Measurements from ENCODE around the gene MED12L. TPM values are rescaled to one million over a fixed set of nuclear protein-coding genes. Genes with fewer than 3 reads are reported as not detected.
A peak's percentile ranks its signal among the peaks of the same experiment; 100 is the strongest.

Gene MED12L
- total and polyA plus RNA-seq, 5 donors, result 0.25 to 1.2 (median 0.71) TPM

- no peak overlapping the region for H3K27ac ChIP-seq (ENCODE audit: low read length)
- no peaks in the 10 kb centered on the region for H3K9me3 ChIP-seq (ENCODE audit: control insufficient read depth, low read length)
- DNase-seq (no peak), ATAC-seq (no peak)
- no peaks in the 10 kb centered on the region for H3K4me1 ChIP-seq (ENCODE audit: control insufficient read depth, insufficient read depth, low read length)
- intact Hi-C loops (cut with DNase I), result no loop called here
- no peak overlapping the region for H3K4me3 ChIP-seq (ENCODE audit: low read length)
- WGBS, result 95% methylated on average over 2 of the region's 2 CpGs
- H3K27me3 ChIP-seq (ENCODE audit: control insufficient read depth, insufficient read depth), result no peaks in the 10 kb centered on the region
Measured at GRCh38 chr3:151093148-151093547, 7.7 kb downstream of the MED12L start.

- Histone ChIP-seq H3K4me1 (ENCODE audit: control insufficient read depth, insufficient read depth, low read length) (no peaks in the 10 kb centered on the region), H3K27me3 (ENCODE audit: control insufficient read depth, insufficient read depth) (no peaks in the 10 kb centered on the region), H3K4me3 (ENCODE audit: low read length) (no peak overlapping the region), H3K27ac (ENCODE audit: low read length) (no peak overlapping the region), H3K9me3 (ENCODE audit: control insufficient read depth, low read length) (no peaks in the 10 kb centered on the region)
- WGBS, result 72% methylated on average over 4 of the region's 4 CpGs
- DNase-seq, result no peak
- intact Hi-C loops (cut with DNase I), result no loop called here
- ATAC-seq, result no peak
Measured at GRCh38 chr3:151093905-151094304, 8.4 kb downstream of the MED12L start.

GRCh38 chr3:151096716-151097115 lies 11.3 kb downstream of the MED12L start:
- intact Hi-C loops (cut with DNase I), result no loop called here
- ATAC-seq (no peak), DNase-seq (no peak)
- no peak overlapping the region for H3K27ac ChIP-seq (ENCODE audit: low read length)
- 53% methylated on average over 2 of the region's 2 CpGs for WGBS
- no peaks in the 10 kb centered on the region for H3K27me3 ChIP-seq (ENCODE audit: control insufficient read depth, insufficient read depth)
- no peaks in the 10 kb centered on the region for H3K4me1 ChIP-seq (ENCODE audit: control insufficient read depth, insufficient read depth, low read length)
- H3K4me3 ChIP-seq (ENCODE audit: low read length), result no peak overlapping the region
- no peaks in the 10 kb centered on the region for H3K9me3 ChIP-seq (ENCODE audit: control insufficient read depth, low read length)

GRCh38 chr3:151100076-151100475 lies 14.6 kb downstream of the MED12L start:
- no peaks in the 10 kb centered on the region for H3K27me3 ChIP-seq (ENCODE audit: control insufficient read depth, insufficient read depth)
- H3K9me3 ChIP-seq (ENCODE audit: control insufficient read depth, low read length), result no peaks in the 10 kb centered on the region
- H3K4me1 ChIP-seq (ENCODE audit: control insufficient read depth, insufficient read depth, low read length), result no peaks in the 10 kb centered on the region
- ATAC-seq, result no peak
- no peak for DNase-seq
- intact Hi-C loops (cut with DNase I), result no loop called here
- 69% methylated on average over 1 of the region's 1 CpG for WGBS
- H3K4me3 ChIP-seq (ENCODE audit: low read length), result no peak overlapping the region
- H3K27ac ChIP-seq (ENCODE audit: low read length), result no peak overlapping the region

- Histone ChIP-seq H3K27me3 (ENCODE audit: control insufficient read depth, insufficient read depth) (no peaks in the 10 kb centered on the region), H3K27ac (ENCODE audit: low read length) (no peak overlapping the region), H3K9me3 (ENCODE audit: control insufficient read depth, low read length) (no peaks in the 10 kb centered on the region), H3K4me1 (ENCODE audit: control insufficient read depth, insufficient read depth, low read length) (no peaks in the 10 kb centered on the region), H3K4me3 (ENCODE audit: low read length) (no peak overlapping the region)
- ATAC-seq, result peak in 1 of 2 donors; percentile 50
- DNase-seq, result peak in 1 of 3 donors; percentile 44
- 54% methylated on average over 8 of the region's 8 CpGs for WGBS
- intact Hi-C loops (cut with DNase I), result no loop called here
Measured at GRCh38 chr3:151101270-151101969, 16.0 kb downstream of the MED12L start.

GRCh38 chr3:151106311-151106710 lies 20.8 kb downstream of the MED12L start:
- no peak for DNase-seq
- Histone ChIP-seq H3K27me3 (ENCODE audit: control insufficient read depth, insufficient read depth) (no peaks in the 10 kb centered on the region), H3K9me3 (ENCODE audit: control insufficient read depth, low read length) (no peaks in the 10 kb centered on the region), H3K27ac (ENCODE audit: low read length) (no peak overlapping the region), H3K4me1 (ENCODE audit: control insufficient read depth, insufficient read depth, low read length) (no peaks in the 10 kb centered on the region), H3K4me3 (ENCODE audit: low read length) (no peak overlapping the region)
- WGBS, result 92% methylated on average over 2 of the region's 2 CpGs
- no peak for ATAC-seq
- intact Hi-C loops (cut with DNase I), result no loop called here

- ATAC-seq (no peak), DNase-seq (no peak)
- Histone ChIP-seq H3K27me3 (ENCODE audit: control insufficient read depth, insufficient read depth) (no peaks in the 10 kb centered on the region), H3K4me3 (ENCODE audit: low read length) (no peak overlapping the region), H3K4me1 (ENCODE audit: control insufficient read depth, insufficient read depth, low read length) (no peaks in the 10 kb centered on the region), H3K9me3 (ENCODE audit: control insufficient read depth, low read length) (no peaks in the 10 kb centered on the region), H3K27ac (ENCODE audit: low read length) (no peak overlapping the region)
- intact Hi-C loops (cut with DNase I), result no loop called here
- WGBS, result 90% methylated on average over 4 of the region's 4 CpGs
Measured at GRCh38 chr3:151107177-151107576, 21.7 kb downstream of the MED12L start.

GRCh38 chr3:151107701-151108100 lies 22.2 kb downstream of the MED12L start:
- no peak for DNase-seq
- H3K27me3 ChIP-seq (ENCODE audit: control insufficient read depth, insufficient read depth), result no peaks in the 10 kb centered on the region
- no peaks in the 10 kb centered on the region for H3K4me1 ChIP-seq (ENCODE audit: control insufficient read depth, insufficient read depth, low read length)
- intact Hi-C loops (cut with DNase I), result no loop called here
- WGBS, result 68% methylated on average over 5 of the region's 5 CpGs
- H3K27ac ChIP-seq (ENCODE audit: low read length), result no peak overlapping the region
- ATAC-seq, result no peak
- H3K9me3 ChIP-seq (ENCODE audit: control insufficient read depth, low read length), result no peaks in the 10 kb centered on the region
- H3K4me3 ChIP-seq (ENCODE audit: low read length), result no peak overlapping the region

- Histone ChIP-seq H3K9me3 (ENCODE audit: control insufficient read depth, low read length) (no peaks in the 10 kb centered on the region), H3K4me1 (ENCODE audit: control insufficient read depth, insufficient read depth, low read length) (no peaks in the 10 kb centered on the region), H3K4me3 (ENCODE audit: low read length) (no peak overlapping the region), H3K27ac (ENCODE audit: low read length) (no peak overlapping the region), H3K27me3 (ENCODE audit: control insufficient read depth, insufficient read depth) (no peaks in the 10 kb centered on the region)
- WGBS, result 91% methylated on average over 8 of the region's 8 CpGs
- no peak for DNase-seq
- ATAC-seq, result no peak
- intact Hi-C loops (cut with DNase I), result no loop called here
Measured at GRCh38 chr3:151109286-151109800, 23.9 kb downstream of the MED12L start.

GRCh38 chr3:151112731-151113130 lies 27.3 kb downstream of the MED12L start:
- ATAC-seq (no peak), DNase-seq (no peak)
- Histone ChIP-seq H3K27me3 (ENCODE audit: control insufficient read depth, insufficient read depth) (no peaks in the 10 kb centered on the region), H3K27ac (ENCODE audit: low read length) (no peak overlapping the region), H3K4me3 (ENCODE audit: low read length) (no peak overlapping the region), H3K4me1 (ENCODE audit: control insufficient read depth, insufficient read depth, low read length) (no peaks in the 10 kb centered on the region), H3K9me3 (ENCODE audit: control insufficient read depth, low read length) (no peaks in the 10 kb centered on the region)
- WGBS, result 83% methylated on average over 3 of the region's 3 CpGs
- intact Hi-C loops (cut with DNase I), result no loop called here

GRCh38 chr3:151113343-151113742 lies 27.9 kb downstream of the MED12L start:
- Histone ChIP-seq H3K9me3 (ENCODE audit: control insufficient read depth, low read length) (no peaks in the 10 kb centered on the region), H3K4me3 (ENCODE audit: low read length) (no peak overlapping the region), H3K27me3 (ENCODE audit: control insufficient read depth, insufficient read depth) (no peaks in the 10 kb centered on the region), H3K4me1 (ENCODE audit: control insufficient read depth, insufficient read depth, low read length) (no peaks in the 10 kb centered on the region), H3K27ac (ENCODE audit: low read length) (no peak overlapping the region)
- 93% methylated on average over 1 of the region's 1 CpG for WGBS
- intact Hi-C loops (cut with DNase I), result no loop called here
- ATAC-seq (no peak), DNase-seq (no peak)

GRCh38 chr3:151117047-151117446 lies 31.6 kb downstream of the MED12L start:
- no peak overlapping the region for H3K4me3 ChIP-seq (ENCODE audit: low read length)
- H3K27me3 ChIP-seq (ENCODE audit: control insufficient read depth, insufficient read depth), result no peaks in the 10 kb centered on the region
- ATAC-seq (no peak), DNase-seq (no peak)
- intact Hi-C loops (cut with DNase I), result no loop called here
- H3K4me1 ChIP-seq (ENCODE audit: control insufficient read depth, insufficient read depth, low read length), result no peaks in the 10 kb centered on the region
- H3K27ac ChIP-seq (ENCODE audit: low read length), result no peak overlapping the region
- H3K9me3 ChIP-seq (ENCODE audit: control insufficient read depth, low read length), result no peaks in the 10 kb centered on the region
- 93% methylated on average over 4 of the region's 4 CpGs for WGBS

All from right cardiac atrium (tissue), 5 donors.